NCI-H460 (cell line): ENCODE measurements around the gene MNT. TPM values are rescaled to one million over a fixed set of nuclear protein-coding genes. Genes with fewer than 3 reads are reported as not detected.
"Not testable (repeated sequence)": the region's sequence is repeated elsewhere in the genome, so short reads cannot be mapped to it uniquely, and the experiment has no call there.

Experiments
- DNase-seq: peaks from one replicate; pipeline ENCODE4 v3.0.0-alpha.2; 2016; ENCODE audit warnings: low read depth; ENCODE audit errors: extremely low read depth
- polyA plus RNA-seq: library from polyadenylated mRNA; depleted of rRNA; stranded (reverse); fragments of >200 nt; gene quantifications from 2 replicates; pipeline ENCODE4 v1.2.3, GENCODE V29; 2014; cell fraction: nucleus; rRNA removed
- total RNA-seq: library from RNA; depleted of rRNA; stranded (reverse); fragments of >200 nt; shearing (Covaris generic); gene quantifications from 2 replicates; pipeline ENCODE4 v1.2.3, GENCODE V29; 2014; rRNA removed

The MNT gene
- total RNA-seq = 8.0 and 10.1 TPM in 2 replicates
- polyA plus RNA-seq = 21.5 and 27.3 TPM in 2 replicates

- peak; percentile 91 for DNase-seq
Measured at GRCh38 chr17:2400877-2401425, at the start of gene MNT. Gene MNT, minus strand, starts transcription at chr17:2401060. Its CDS starts 348 bp downstream, at chr17:2400712.

GRCh38 chr17:2450016-2450650, 49.3 kb upstream of the MNT start:
- DNase-seq = no peak

- DNase-seq = no peak
Measured at GRCh38 chr17:2449486-2449885, 48.6 kb upstream of the MNT start.

- not testable (repeated sequence) for DNase-seq
Measured at GRCh38 chr17:2447479-2447878, 46.6 kb upstream of the MNT start.

GRCh38 chr17:2445638-2446037, 44.8 kb upstream of the MNT start:
- DNase-seq = no peak

- DNase-seq = no peak
Measured at GRCh38 chr17:2444382-2444781, 43.5 kb upstream of the MNT start.

- DNase-seq = no peak
Measured at GRCh38 chr17:2442166-2442565, 41.3 kb upstream of the MNT start.

GRCh38 chr17:2440930-2441329, 40.1 kb upstream of the MNT start:
- no peak for DNase-seq

- DNase-seq = not testable (repeated sequence)
Measured at GRCh38 chr17:2439997-2440396, 39.1 kb upstream of the MNT start.

- no peak for DNase-seq
Measured at GRCh38 chr17:2438823-2439222, 38.0 kb upstream of the MNT start.

GRCh38 chr17:2436316-2436905, 35.6 kb upstream of the MNT start:
- DNase-seq = no peak

GRCh38 chr17:2435862-2436261, 35.0 kb upstream of the MNT start:
- DNase-seq = no peak

- no peak for DNase-seq
Measured at GRCh38 chr17:2435181-2435741, 34.4 kb upstream of the MNT start.

GRCh38 chr17:2433696-2434095, 32.8 kb upstream of the MNT start:
- DNase-seq = no peak

GRCh38 chr17:2427910-2428309, 27.1 kb upstream of the MNT start:
- no peak for DNase-seq

- no peak for DNase-seq
Measured at GRCh38 chr17:2427215-2427614, 26.4 kb upstream of the MNT start.

- DNase-seq = no peak
Measured at GRCh38 chr17:2423271-2423670, 22.4 kb upstream of the MNT start.

- DNase-seq = no peak
Measured at GRCh38 chr17:2421315-2422147, 20.7 kb upstream of the MNT start.

GRCh38 chr17:2420176-2420575, 19.3 kb upstream of the MNT start:
- DNase-seq = no peak

GRCh38 chr17:2419486-2419885, 18.6 kb upstream of the MNT start:
- DNase-seq = no peak

GRCh38 chr17:2418572-2418971, 17.7 kb upstream of the MNT start:
- no peak for DNase-seq
